Activated CD4-positive, alpha-beta T cell treated with anti-CD3 and anti-CD28 coated beads for 48 hours (primary cell): ENCODE results near the gene INPP4B.

Source experiments
- DNase-seq: peaks from one replicate; pipeline ENCODE4 v3.0.0-alpha.2; 2020

The INPP4B gene

GRCh38 chr4:142567620-142568451 is 278.3 kb downstream of the INPP4B start:
- no peak for DNase-seq

- peak; percentile 72 for DNase-seq
Observed at GRCh38 chr4:142567199-142567598, 278.9 kb downstream of the INPP4B start.

- no peak for DNase-seq
Observed at GRCh38 chr4:142566777-142567176, 279.3 kb downstream of the INPP4B start.

GRCh38 chr4:142566243-142566642 is 279.9 kb downstream of the INPP4B start:
- no peak for DNase-seq

GRCh38 chr4:142565771-142566170 is 280.3 kb downstream of the INPP4B start:
- no peak for DNase-seq

GRCh38 chr4:142563682-142564291 is 282.3 kb downstream of the INPP4B start:
- DNase-seq, result no peak

GRCh38 chr4:142559986-142560385 is 286.1 kb downstream of the INPP4B start:
- no peak for DNase-seq

- DNase-seq, result no peak
Observed at GRCh38 chr4:142558851-142559250, 287.2 kb downstream of the INPP4B start.

GRCh38 chr4:142557239-142557801 is 288.8 kb downstream of the INPP4B start:
- DNase-seq, result no peak

- DNase-seq, result no peak
Observed at GRCh38 chr4:142556570-142557238, 289.4 kb downstream of the INPP4B start.

GRCh38 chr4:142556048-142556447 is 290.1 kb downstream of the INPP4B start:
- no peak for DNase-seq

- no peak for DNase-seq
Observed at GRCh38 chr4:142554412-142554811, 291.7 kb downstream of the INPP4B start.

GRCh38 chr4:142551517-142552305 is 294.4 kb downstream of the INPP4B start:
- DNase-seq, result no peak

GRCh38 chr4:142550965-142551364 is 295.1 kb downstream of the INPP4B start:
- DNase-seq, result no peak

GRCh38 chr4:142549726-142550463 is 296.2 kb downstream of the INPP4B start:
- no peak for DNase-seq

GRCh38 chr4:142549248-142549647 is 296.9 kb downstream of the INPP4B start:
- no peak for DNase-seq

- no peak for DNase-seq
Observed at GRCh38 chr4:142548491-142548890, 297.6 kb downstream of the INPP4B start.

- DNase-seq, result no peak
Observed at GRCh38 chr4:142547974-142548373, 298.1 kb downstream of the INPP4B start.

- no peak for DNase-seq
Observed at GRCh38 chr4:142544594-142544993, 301.5 kb downstream of the INPP4B start.

GRCh38 chr4:142544039-142544438 is 302.1 kb downstream of the INPP4B start:
- DNase-seq, result no peak

- DNase-seq, result no peak
Observed at GRCh38 chr4:142540483-142540804, 305.7 kb downstream of the INPP4B start.
